VCaP (cell line): ENCODE measurements around the gene EMILIN2.

Source experiments
- H3K27ac ChIP-seq: fragments of 450-650 bp; 2 replicates; pipeline ENCODE4 v1.5.1; 2017
- CTCF ChIP-seq: fragments of 450-650 bp; conservative IDR thresholded peaks from 2 replicates; pipeline ENCODE4 v1.5.1; 2017; ENCODE audit warnings: mild to moderate bottlenecking, moderate library complexity

Gene EMILIN2

GRCh38 chr18:2893056-2893455 is 46.2 kb downstream of the EMILIN2 start:
- TF ChIP-seq CTCF, result no peak
- no peak overlapping the region for H3K27ac ChIP-seq

- TF ChIP-seq CTCF, result no peak
- no peak overlapping the region for H3K27ac ChIP-seq
Observed at GRCh38 chr18:2893676-2894075, 46.9 kb downstream of the EMILIN2 start.

DNA sequence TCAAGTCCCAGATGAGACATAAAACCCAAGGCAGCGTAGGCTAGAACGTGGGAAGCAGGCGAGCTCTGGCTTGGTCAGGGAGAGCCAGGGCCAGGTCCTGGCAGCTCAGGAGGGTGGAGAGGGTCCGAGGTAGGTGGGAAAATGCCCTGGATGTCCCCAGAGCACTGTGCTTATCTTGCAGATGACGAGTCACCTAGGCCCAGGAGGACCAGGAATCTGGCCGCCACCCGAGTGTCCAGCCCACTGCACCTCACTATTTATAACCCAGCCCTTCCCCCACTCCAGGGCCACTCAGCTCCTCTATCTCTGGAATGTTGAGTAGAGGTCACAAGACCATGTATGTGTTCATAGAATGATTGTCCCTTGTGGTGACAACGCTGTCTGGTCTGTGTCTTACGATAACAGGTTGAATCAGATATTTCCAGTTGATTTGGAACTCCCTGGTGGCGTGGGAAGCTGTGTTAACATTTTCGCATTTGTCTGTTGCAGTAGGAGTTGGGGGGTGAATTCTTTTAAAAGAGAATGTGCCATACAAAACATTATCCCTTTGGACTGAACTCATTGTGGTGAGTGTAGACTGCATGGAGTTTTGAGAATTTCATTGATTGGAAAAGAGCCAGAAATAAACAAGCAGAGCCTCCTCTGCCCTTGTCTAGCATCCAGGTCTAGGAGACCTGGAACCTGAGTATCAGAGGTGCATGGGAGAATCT is 47.5 kb downstream of the EMILIN2 start:
- no peak overlapping the region for H3K27ac ChIP-seq

DNA sequence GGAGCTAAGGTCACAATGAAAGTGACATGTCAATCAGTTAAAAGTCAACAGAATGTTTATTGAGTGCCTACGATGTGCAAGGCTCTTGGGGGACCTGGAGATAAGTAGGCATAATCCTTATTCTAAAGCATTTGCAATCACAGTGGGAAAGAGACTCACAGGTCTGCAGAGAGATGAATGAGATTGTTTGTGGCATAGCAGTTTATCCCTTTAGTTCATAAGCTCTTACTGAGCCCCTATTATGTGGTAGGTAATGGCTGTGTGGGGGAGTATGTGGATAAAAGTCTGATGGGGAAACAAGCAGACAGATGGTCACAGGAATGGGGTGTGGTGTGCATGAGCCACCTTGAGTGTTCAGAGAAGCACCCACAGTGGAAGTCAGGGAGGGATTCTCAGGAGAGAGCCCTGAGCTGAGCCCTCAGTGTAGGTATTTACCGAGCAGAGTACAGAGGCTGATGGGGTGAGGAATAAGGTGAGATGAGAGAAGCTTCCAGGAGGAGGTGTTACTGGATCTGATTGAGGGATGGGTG is 48.1 kb downstream of the EMILIN2 start:
- H3K27ac ChIP-seq, result no peak overlapping the region
- TF ChIP-seq CTCF, result no peak

More for the DNA sequence above, 47.5 kb downstream of the EMILIN2 start:
- no peak for TF ChIP-seq CTCF

DNA sequence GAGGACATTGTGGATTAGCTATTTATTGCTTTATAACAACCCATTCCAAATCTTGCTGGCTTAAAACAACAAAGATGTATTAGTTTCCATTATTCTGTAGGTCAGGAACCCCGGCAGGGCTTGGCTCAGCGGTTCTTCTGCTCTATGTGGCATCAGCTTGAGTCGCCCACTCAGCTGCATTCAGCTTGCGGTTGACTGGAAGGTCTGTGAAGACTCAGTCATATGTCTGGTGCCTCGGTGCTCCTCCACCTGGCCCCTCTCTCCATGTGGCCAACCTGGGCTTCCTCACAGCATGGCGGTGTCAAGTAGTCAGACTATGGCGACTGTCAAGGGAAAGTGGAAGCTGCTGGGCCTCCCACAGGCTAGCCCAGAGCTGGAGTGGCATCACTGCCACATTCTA is 48.6 kb downstream of the EMILIN2 start:
- no peak overlapping the region for H3K27ac ChIP-seq
- no peak for TF ChIP-seq CTCF

- TF ChIP-seq CTCF, result no peak
- H3K27ac ChIP-seq, result no peak overlapping the region
Observed at GRCh38 chr18:2896990-2897389, 50.2 kb downstream of the EMILIN2 start.

GRCh38 chr18:2897448-2898185 is 50.8 kb downstream of the EMILIN2 start:
- TF ChIP-seq CTCF, result no peak
- no peak overlapping the region for H3K27ac ChIP-seq
